ENCODE measurements around the gene ADAMTS1.

GRCh38 chr21:26819740-26820324 is 25.4 kb downstream of the ADAMTS1 start:
- TF ChIP-seq CTCF (IDR thresholded peaks at IDR 0.05) (no peak), POLR2A (IDR thresholded peaks at IDR 0.05) (no peak), EP300 (IDR thresholded peaks at IDR 0.05) (no peak)

All from stomach (tissue), 4 donors.